T-helper 17 cell (primary cell): ENCODE measurements around the gene SV2A. TPM values are rescaled to one million over a fixed set of nuclear protein-coding genes. Genes with fewer than 3 reads are reported as not detected.
"Not testable (repeated sequence)": the region's sequence is repeated elsewhere in the genome, so short reads cannot be mapped to it uniquely, and the experiment has no call there.

Source experiments
- ATAC-seq: fragments of 150-1000 bp; cut with Tn5 transposase; 2 replicates; pipeline ENCODE4 v1.10.0; 2021; ENCODE audit warnings: mild to moderate bottlenecking, moderate library complexity
- DNase-seq, 3 donors: peaks; one replicate each; pipeline versions ENCODE4 v3.0.0 to v3.0.0-alpha.2; 2020 to 2021
- H3K9me3 ChIP-seq: one replicate; pipeline ENCODE4 v1.7.0; 2013; ENCODE audit warnings: low read length, mild to moderate bottlenecking; ENCODE audit not compliant: control insufficient read depth, poor library complexity, severe bottlenecking
- H3K27ac Mint-ChIP-seq: one replicate; pipeline ENCODE4 v1.8.0; 2022; ENCODE audit warnings: mild to moderate bottlenecking, moderate library complexity, mixed read lengths
- H3K27me3 Mint-ChIP-seq: one replicate; pipeline ENCODE4 v1.8.0; 2022; ENCODE audit warnings: mixed read lengths
- H3K36me3 Mint-ChIP-seq: one replicate; pipeline ENCODE4 v1.8.0; 2022; ENCODE audit warnings: low read depth, mixed read lengths
- H3K4me1 Mint-ChIP-seq: one replicate; pipeline ENCODE4 v1.8.0; 2022; ENCODE audit warnings: mild to moderate bottlenecking, mixed read lengths
- H3K4me3 Mint-ChIP-seq: one replicate; pipeline ENCODE4 v1.8.0; 2022; ENCODE audit warnings: mild to moderate bottlenecking, moderate library complexity, mixed read lengths
- total RNA-seq, 4 donors: library from RNA in 2 of 4; stranded (reverse) in 2 of 4; gene quantifications; one replicate each; pipeline ENCODE4 v1.2.3 and lab custom pipeline; 2022 to 2026

The SV2A gene, protein sequence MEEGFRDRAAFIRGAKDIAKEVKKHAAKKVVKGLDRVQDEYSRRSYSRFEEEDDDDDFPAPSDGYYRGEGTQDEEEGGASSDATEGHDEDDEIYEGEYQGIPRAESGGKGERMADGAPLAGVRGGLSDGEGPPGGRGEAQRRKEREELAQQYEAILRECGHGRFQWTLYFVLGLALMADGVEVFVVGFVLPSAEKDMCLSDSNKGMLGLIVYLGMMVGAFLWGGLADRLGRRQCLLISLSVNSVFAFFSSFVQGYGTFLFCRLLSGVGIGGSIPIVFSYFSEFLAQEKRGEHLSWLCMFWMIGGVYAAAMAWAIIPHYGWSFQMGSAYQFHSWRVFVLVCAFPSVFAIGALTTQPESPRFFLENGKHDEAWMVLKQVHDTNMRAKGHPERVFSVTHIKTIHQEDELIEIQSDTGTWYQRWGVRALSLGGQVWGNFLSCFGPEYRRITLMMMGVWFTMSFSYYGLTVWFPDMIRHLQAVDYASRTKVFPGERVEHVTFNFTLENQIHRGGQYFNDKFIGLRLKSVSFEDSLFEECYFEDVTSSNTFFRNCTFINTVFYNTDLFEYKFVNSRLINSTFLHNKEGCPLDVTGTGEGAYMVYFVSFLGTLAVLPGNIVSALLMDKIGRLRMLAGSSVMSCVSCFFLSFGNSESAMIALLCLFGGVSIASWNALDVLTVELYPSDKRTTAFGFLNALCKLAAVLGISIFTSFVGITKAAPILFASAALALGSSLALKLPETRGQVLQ
- 1 to 10 TPM; 4.6 to 4.7 TPM for total RNA-seq
- total RNA-seq (lab: John Stamatoyannopoulos, UW) = 5.9 to 6.3 reads per million in 2 donors

DNA sequence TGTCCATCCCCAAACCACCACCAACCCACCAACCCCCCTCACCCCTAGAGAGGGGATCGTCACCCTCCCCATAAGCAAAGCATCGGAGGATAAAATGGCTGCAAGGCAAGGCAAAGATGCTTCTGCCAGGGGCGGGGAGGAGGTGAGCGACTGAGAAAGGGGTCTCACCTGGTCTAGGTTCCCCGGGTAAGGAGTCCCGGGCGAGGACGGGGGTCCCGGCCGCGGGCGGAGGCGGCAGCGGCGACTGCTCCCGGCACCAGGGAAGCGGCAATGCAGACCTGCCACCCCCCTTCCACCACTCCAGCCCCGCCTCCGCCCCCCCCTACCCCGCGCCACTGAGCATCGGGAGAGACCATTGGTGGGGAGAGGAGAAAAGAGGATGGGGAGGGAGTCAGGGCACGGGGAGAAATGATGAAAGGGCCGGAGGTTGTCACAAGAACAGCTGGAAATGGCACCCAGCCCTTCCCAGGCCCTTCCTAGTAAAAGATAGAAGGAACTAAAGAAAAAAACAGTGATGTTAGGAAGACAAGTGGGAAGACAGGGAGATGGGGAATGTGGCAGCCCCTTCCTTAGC is at the start of gene SV2A:
Gene SV2A, minus strand, starts transcription at position 274 of the 574 bp plus-strand sequence. CDS start 4,004 bp downstream, outside the sequence.
- no peaks in the 10 kb centered on the region for H3K36me3 Mint-ChIP-seq
- peak within 1 kb of the TSS; percentile 90 for H3K4me3 Mint-ChIP-seq
- H3K4me1 Mint-ChIP-seq = peaks cover 17% of the 10 kb centered on the region
- DNase-seq (peak in 2 of 3 donors; percentile 33 to 47), ATAC-seq (peak; percentile 72)
- H3K27me3 Mint-ChIP-seq = no peaks in the 10 kb centered on the region
- peak within 1 kb of the TSS; percentile 84 for H3K27ac Mint-ChIP-seq
- H3K9me3 ChIP-seq = no peaks in the 10 kb centered on the region

DNA sequence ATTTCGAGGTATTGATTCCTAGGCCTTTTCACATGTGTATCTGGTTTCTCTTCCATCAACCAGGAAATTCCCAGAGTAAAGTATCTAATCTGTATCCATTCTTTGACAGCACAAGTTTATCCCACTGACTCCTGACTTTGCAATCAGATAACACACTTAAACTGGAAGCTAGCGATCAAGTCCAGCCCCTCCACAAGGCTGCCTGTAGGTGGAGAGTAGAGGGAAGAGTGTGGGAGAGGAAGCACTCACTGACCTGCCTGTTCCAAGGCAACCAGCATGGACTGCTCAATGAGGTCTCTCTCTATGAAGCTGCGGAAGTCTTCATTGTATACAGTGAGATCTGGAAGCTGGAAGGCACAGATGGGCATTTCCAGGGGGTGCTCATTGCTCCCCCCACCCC is 49.4 kb upstream of the SV2A start:
- Mint-ChIP-seq H3K27ac (peak overlapping the region; percentile 45), H3K27me3 (no peaks in the 10 kb centered on the region), H3K4me3 (no peak overlapping the region), H3K36me3 (peaks cover 7% of the 10 kb centered on the region), H3K4me1 (peaks cover 9% of the 10 kb centered on the region)
- H3K9me3 ChIP-seq = no peaks in the 10 kb centered on the region
- ATAC-seq (no peak), DNase-seq (no peak)

DNA sequence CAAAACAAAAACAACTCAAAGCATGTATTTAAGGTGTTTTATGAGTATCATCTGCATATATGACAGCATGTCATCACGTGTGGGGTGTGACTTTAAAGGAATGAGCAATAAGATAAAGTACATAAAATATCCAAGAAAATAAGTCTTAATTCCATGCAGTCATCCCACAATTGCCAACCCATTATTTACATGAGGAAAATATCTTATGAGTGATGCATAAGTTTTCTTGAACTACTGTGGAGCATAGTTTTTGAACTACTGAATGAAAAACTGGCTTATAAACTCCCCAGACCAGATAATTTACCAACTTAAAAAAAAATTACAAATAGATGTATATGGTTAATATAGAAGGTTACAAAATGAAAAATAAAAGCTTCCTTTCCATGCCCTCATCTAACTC is 48.8 kb upstream of the SV2A start:
- Mint-ChIP-seq H3K27ac (peak overlapping the region; percentile 45), H3K4me1 (peaks cover 10% of the 10 kb centered on the region), H3K4me3 (no peak overlapping the region), H3K27me3 (no peaks in the 10 kb centered on the region), H3K36me3 (peaks cover 7% of the 10 kb centered on the region)
- DNase-seq (no peak), ATAC-seq (no peak)
- no peaks in the 10 kb centered on the region for H3K9me3 ChIP-seq

DNA sequence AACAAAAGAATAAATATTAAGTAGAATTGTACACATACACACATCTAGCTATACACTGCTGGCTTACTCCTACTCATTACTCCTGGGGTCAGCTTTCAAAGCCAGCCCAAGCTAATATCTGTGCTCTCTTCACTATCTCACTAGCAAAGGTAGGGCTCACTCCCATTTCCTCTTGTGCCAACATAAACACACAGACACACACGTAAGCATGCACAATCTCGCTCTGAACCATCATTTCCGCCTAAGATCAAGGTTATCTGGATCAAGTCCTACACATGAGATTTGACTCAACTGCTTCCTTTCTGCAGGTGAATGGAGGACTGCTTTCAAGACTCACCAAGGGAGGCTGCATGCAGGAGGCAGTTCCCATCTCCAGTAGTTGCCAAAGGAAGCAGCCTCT is 47.8 kb upstream of the SV2A start:
- ATAC-seq (peak; percentile 47), DNase-seq (no peak)
- H3K9me3 ChIP-seq = no peaks in the 10 kb centered on the region
- Mint-ChIP-seq H3K27ac (peak overlapping the region; percentile 79), H3K4me1 (peaks cover 10% of the 10 kb centered on the region), H3K36me3 (peaks cover 7% of the 10 kb centered on the region), H3K4me3 (no peak overlapping the region), H3K27me3 (no peaks in the 10 kb centered on the region)

DNA sequence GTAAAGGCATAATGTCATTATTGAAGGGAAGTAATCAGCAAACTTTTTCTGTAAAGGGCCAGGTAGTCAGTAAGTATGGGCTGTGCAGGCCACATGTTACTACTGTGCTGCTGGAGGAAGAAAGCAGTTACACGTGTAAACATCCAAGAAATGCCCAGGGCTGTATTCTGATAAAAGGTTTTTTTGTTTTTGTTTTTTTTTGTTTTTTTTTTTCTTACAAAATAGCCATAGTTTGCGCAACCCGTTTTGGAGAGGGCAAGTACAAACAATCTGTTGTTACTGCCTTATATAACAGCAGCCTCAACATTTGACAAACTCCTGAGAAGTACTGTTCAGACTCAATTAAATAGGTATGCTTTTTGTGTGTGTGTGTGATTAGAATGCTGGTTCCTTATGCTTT is 45.7 kb upstream of the SV2A start:
- no peaks in the 10 kb centered on the region for H3K27me3 Mint-ChIP-seq
- no peaks in the 10 kb centered on the region for H3K9me3 ChIP-seq
- no peak overlapping the region for H3K4me3 Mint-ChIP-seq
- ATAC-seq = no peak
- peaks cover 12% of the 10 kb centered on the region for H3K36me3 Mint-ChIP-seq
- H3K27ac Mint-ChIP-seq = peak overlapping the region; percentile 47
- no peak for DNase-seq
- peaks cover 17% of the 10 kb centered on the region for H3K4me1 Mint-ChIP-seq

DNA sequence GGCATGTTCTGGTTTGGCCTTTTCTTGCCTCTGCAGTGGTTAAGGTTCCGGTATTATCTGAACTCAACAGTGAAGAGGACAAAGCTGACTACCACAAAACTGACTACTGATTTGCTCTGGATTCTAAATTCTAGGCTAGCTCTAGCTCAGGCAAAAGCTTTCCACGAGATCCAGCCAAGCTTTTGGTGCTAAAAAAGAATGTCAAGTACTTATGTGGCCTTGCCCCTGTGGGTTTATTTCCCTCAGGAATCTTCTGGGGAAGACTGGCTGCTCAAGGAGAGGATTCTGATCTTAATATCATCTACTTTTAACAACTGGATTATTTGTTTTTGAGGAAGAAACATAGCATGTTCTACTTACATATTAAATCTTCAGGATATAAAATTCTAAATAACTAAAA is 45.1 kb upstream of the SV2A start:
- no peaks in the 10 kb centered on the region for H3K9me3 ChIP-seq
- peak overlapping the region; percentile 47 for H3K27ac Mint-ChIP-seq
- ATAC-seq (no peak), DNase-seq (no peak)
- H3K27me3 Mint-ChIP-seq = no peaks in the 10 kb centered on the region
- H3K36me3 Mint-ChIP-seq = peaks cover 12% of the 10 kb centered on the region
- peaks cover 17% of the 10 kb centered on the region for H3K4me1 Mint-ChIP-seq
- H3K4me3 Mint-ChIP-seq = no peak overlapping the region

DNA sequence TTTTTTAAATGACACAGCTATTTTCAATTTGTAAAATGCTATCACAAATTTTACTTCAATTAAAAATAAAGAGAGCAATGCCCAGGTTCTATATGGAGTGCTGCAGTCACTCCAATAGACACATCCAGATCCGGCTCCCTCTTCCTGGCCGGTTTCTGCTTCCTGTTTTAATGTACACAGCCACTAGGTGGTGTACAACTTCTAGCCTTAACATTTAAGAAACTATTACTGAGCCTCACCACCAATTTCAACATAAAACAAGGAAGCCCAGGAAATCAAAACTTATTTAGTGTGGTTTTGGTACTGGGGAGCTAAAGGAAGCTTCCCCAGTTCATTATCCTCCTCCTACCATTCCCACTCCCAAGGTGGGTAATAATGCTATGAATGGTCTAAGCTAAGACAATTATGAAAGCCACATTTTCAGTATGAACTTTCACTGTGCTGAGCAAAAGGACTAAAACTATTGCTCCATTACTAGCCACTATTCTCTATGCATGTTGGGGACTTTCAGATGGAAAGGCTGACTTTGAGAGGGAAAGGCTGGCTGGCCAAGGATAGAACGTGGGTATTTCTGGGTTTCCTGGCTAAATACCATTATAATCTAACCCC is 44.5 kb upstream of the SV2A start:
- DNase-seq = peak in 2 of 3 donors; percentile 16 to 17

DNA sequence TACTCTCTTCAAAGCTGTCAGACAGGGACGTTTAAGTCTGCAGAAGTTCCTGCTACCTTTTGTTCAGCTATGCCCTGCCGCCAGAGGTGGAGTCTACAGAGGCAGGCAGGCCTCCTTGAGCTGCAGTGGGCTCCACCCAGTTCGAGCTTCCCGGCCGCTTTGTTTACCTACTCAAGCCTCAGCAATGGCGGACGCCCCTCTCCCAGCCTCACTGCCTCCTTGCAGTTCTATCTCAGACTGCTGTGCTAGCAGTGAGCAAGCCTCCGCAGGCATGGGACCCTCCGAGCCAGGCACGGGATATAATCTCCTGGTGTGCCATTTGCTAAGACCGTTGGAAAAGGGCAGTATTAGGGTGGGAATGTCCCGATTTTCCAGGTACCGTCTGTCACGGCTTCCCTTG is 39.9 kb upstream of the SV2A start:
- H3K4me3 Mint-ChIP-seq, H3K36me3 Mint-ChIP-seq, H3K27me3 Mint-ChIP-seq, H3K27ac Mint-ChIP-seq, ATAC-seq, DNase-seq, H3K9me3 ChIP-seq: not testable (repeated sequence)
- H3K4me1 Mint-ChIP-seq = peaks cover 11% of the 10 kb centered on the region

More for the DNA sequence above, 44.5 kb upstream of the SV2A start:
- Mint-ChIP-seq H3K36me3 (peaks cover 12% of the 10 kb centered on the region), H3K27me3 (no peaks in the 10 kb centered on the region), H3K4me1 (peaks cover 17% of the 10 kb centered on the region), H3K27ac (no peak overlapping the region), H3K4me3 (no peak overlapping the region)
- peak; percentile 80 for ATAC-seq
- H3K9me3 ChIP-seq = no peaks in the 10 kb centered on the region

DNA sequence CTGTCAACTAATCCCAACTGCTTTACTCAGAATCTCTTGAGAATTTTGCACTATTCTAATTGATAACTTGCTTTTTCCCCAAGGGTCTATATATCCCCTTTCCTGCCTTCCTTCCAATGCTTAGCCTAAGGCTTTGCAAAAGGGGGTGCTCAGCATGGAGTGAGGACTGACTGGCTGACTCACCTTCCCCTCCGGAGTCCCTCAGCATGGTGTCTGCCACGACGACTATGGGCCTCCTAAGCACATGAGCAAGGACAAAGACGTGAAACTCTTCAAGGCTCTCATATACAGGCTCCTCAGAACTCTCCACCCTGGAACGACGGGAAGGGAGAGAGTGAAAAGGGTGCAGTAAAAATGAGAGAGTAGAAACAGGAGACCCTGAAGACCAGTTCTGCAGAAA is 32.3 kb upstream of the SV2A start:
- no peaks in the 10 kb centered on the region for H3K9me3 ChIP-seq
- no peak overlapping the region for H3K4me3 Mint-ChIP-seq
- peaks cover 2% of the 10 kb centered on the region for H3K4me1 Mint-ChIP-seq
- no peaks in the 10 kb centered on the region for H3K27me3 Mint-ChIP-seq
- H3K27ac Mint-ChIP-seq = no peak overlapping the region
- H3K36me3 Mint-ChIP-seq = peaks cover 3% of the 10 kb centered on the region
- ATAC-seq (no peak), DNase-seq (no peak)

DNA sequence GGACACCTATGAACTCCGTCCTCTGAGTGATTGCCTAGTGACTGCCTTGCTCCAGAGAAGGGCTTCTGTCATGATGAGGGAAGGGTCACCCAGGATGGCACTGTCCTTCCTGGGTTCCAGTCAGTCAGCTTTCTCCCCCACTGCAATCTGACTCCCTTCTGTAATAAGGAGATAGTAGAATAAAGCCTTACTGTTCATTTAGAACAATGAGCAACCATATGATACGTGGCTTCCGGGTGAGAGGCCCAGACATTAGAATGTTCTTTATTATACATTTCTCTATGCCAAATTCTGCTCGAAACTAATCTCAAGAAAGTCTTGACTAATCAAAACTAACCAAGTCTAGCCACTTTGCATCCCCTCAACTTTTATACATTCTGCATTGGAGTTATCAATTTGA is 27.6 kb upstream of the SV2A start:
- ATAC-seq (no peak), DNase-seq (no peak)
- H3K4me1 Mint-ChIP-seq = peaks cover 15% of the 10 kb centered on the region
- no peaks in the 10 kb centered on the region for H3K9me3 ChIP-seq
- peak overlapping the region; percentile 65 for H3K27ac Mint-ChIP-seq
- H3K27me3 Mint-ChIP-seq = no peaks in the 10 kb centered on the region
- H3K4me3 Mint-ChIP-seq = no peak overlapping the region
- peaks cover 9% of the 10 kb centered on the region for H3K36me3 Mint-ChIP-seq

DNA sequence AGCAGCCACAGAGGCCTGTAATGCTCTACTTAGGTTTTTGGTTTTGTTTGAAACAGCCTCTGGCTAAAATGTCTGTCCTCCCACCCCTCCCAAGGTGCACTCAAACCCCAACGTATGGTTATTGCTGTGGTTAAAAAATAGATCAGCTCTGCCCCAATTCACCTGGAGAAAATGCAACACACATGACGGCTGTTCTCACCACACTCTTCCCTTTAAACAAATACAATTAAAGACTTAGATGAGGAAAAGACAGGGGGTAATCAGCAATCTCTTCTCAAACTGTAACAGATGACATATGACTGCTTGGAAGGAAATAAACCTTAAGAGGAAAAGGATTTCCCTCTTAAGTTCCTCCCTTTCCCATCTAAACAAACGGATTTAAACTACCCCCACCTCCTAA is 25.2 kb upstream of the SV2A start:
- Mint-ChIP-seq H3K36me3 (peaks cover 6% of the 10 kb centered on the region), H3K27me3 (no peaks in the 10 kb centered on the region), H3K27ac (peak overlapping the region; percentile 62), H3K4me3 (no peak overlapping the region), H3K4me1 (peaks cover 22% of the 10 kb centered on the region)
- ATAC-seq (peak; percentile 44), DNase-seq (no peak)
- no peaks in the 10 kb centered on the region for H3K9me3 ChIP-seq

DNA sequence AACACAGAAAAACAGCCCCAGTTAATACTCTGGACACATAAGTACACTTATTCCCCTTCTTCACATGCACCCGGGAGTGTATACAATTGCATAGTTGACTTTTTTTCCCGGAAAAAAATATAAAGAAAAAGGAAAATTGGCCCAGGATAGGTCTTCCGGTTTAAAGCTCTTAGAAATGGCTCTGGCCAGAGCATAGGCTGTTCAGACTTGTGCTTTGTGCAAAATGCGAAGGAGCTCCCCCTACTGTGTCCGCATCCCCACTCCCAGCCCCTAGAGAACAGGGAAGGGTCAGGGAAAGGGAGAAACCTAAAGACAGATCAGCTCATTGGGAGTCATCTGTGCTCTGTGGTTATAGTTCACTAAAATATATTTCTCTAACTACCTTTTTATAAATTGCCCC is 24.6 kb upstream of the SV2A start:
- Mint-ChIP-seq H3K4me3 (no peak overlapping the region), H3K36me3 (peaks cover 6% of the 10 kb centered on the region), H3K27ac (peak overlapping the region; percentile 27), H3K27me3 (no peaks in the 10 kb centered on the region), H3K4me1 (peaks cover 26% of the 10 kb centered on the region)
- ATAC-seq = no peak
- H3K9me3 ChIP-seq = no peaks in the 10 kb centered on the region
- DNase-seq = no peak

DNA sequence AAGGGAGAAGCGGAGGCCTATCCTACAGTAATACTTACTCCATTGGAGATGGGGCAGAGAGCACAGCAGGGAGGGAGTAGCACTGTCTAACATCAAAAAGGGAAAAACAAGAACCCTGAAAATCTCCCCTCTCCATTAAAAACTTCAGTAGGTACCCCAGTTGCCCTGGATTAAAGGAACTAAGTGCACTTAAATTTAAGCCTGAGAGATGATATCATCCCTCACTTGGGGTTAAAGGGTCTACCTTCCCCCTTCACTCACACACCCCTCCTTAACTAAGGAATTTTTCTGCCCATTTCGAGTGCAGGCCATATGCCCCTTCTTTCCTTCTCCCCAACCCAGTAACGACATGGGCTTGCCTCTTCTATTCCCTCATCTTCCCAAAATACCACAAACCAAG is 22.8 kb upstream of the SV2A start:
- Mint-ChIP-seq H3K27me3 (no peaks in the 10 kb centered on the region), H3K4me1 (peaks cover 29% of the 10 kb centered on the region), H3K27ac (peak overlapping the region; percentile 57), H3K4me3 (no peak overlapping the region), H3K36me3 (peaks cover 6% of the 10 kb centered on the region)
- no peaks in the 10 kb centered on the region for H3K9me3 ChIP-seq
- ATAC-seq = no peak
- DNase-seq = no peak
